IMR-90 (cell line): Measurements from ENCODE around the gene CERS6.

ENCODE experiments used
- BHLHE40 ChIP-seq: fragments of 150-350 bp; IDR thresholded peaks from 2 replicates; pipeline ENCODE4 v1.6.1; 2016; ENCODE audit warnings: mild to moderate bottlenecking, low read depth, low read length
- CEBPB ChIP-seq: IDR thresholded peaks from 2 replicates; pipeline ENCODE4 v1.6.1; 2012; ENCODE audit warnings: low read depth, low read length, improper control_type of control experiment
- CHD1 ChIP-seq: IDR thresholded peaks from 2 replicates; pipeline ENCODE4 v1.6.1; 2012; ENCODE audit warnings: low read depth, low read length, improper control_type of control experiment
- FOS ChIP-seq: fragments of 150-350 bp; IDR thresholded peaks from 2 replicates; pipeline ENCODE4 v1.6.1; 2016; ENCODE audit warnings: low read depth, low read length
- POLR2A ChIP-seq: IDR thresholded peaks from 2 replicates; pipeline ENCODE4 v1.6.1; 2012; ENCODE audit warnings: mild to moderate bottlenecking, low read depth, low read length
- RAD21 ChIP-seq: IDR thresholded peaks from 2 replicates; pipeline ENCODE4 v1.6.1; 2012; ENCODE audit warnings: low read length, improper control_type of control experiment
- RFX5 ChIP-seq: IDR thresholded peaks from 2 replicates; pipeline ENCODE4 v1.8.0; 2012; ENCODE audit warnings: low read depth, mild to moderate bottlenecking, low read length, moderate library complexity
- TF ChIP-seq, protein P1 (sequence below): fragments of 150-350 bp; IDR thresholded peaks from 2 replicates; pipeline ENCODE4 v1.6.1; 2017; ENCODE audit warnings: mild to moderate bottlenecking, antibody characterized with exemption, low read length, low read depth
- TF ChIP-seq, protein P2 (sequence below): conservative IDR thresholded peaks from 2 replicates; pipeline ENCODE4 v1.5.1; 2012; ENCODE audit warnings: mild to moderate bottlenecking, low read depth, low read length, improper control_type of control experiment

GRCh38 chr2:168518555-168519066 is 62.5 kb downstream of the CERS6 start:
- TF ChIP-seq BHLHE40 (no peak), CHD1 (no peak), CEBPB (no peak), RAD21 (no peak), FOS (no peak), POLR2A (no peak), RFX5 (no peak)
- TF ChIP-seq, protein P1, sequence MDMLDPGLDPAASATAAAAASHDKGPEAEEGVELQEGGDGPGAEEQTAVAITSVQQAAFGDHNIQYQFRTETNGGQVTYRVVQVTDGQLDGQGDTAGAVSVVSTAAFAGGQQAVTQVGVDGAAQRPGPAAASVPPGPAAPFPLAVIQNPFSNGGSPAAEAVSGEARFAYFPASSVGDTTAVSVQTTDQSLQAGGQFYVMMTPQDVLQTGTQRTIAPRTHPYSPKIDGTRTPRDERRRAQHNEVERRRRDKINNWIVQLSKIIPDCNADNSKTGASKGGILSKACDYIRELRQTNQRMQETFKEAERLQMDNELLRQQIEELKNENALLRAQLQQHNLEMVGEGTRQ = no peak
- TF ChIP-seq, protein P2, sequence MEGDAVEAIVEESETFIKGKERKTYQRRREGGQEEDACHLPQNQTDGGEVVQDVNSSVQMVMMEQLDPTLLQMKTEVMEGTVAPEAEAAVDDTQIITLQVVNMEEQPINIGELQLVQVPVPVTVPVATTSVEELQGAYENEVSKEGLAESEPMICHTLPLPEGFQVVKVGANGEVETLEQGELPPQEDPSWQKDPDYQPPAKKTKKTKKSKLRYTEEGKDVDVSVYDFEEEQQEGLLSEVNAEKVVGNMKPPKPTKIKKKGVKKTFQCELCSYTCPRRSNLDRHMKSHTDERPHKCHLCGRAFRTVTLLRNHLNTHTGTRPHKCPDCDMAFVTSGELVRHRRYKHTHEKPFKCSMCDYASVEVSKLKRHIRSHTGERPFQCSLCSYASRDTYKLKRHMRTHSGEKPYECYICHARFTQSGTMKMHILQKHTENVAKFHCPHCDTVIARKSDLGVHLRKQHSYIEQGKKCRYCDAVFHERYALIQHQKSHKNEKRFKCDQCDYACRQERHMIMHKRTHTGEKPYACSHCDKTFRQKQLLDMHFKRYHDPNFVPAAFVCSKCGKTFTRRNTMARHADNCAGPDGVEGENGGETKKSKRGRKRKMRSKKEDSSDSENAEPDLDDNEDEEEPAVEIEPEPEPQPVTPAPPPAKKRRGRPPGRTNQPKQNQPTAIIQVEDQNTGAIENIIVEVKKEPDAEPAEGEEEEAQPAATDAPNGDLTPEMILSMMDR = no peak
